Stimulated activated CD8-positive, alpha-beta memory T cell treated with anti-CD3 and anti-CD28 coated beads, Interleukin-15, amount 100 ng/mL, for 24 hours (primary cell): ENCODE measurements around the gene ZBTB48.

ENCODE experiments used
- DNase-seq: peaks from one replicate; pipeline ENCODE4 v3.0.0-alpha.2; 2020; ENCODE audit warnings: low read depth

ZBTB48 gene

GRCh38 chr1:6574025-6574620 is 5.7 kb upstream of the ZBTB48 start:
- DNase-seq = no peak

GRCh38 chr1:6574818-6575217 is 5.0 kb upstream of the ZBTB48 start:
- no peak for DNase-seq

GRCh38 chr1:6577831-6578525 is 1.8 kb upstream of the ZBTB48 start:
- DNase-seq = no peak

- DNase-seq = no peak
Measured at GRCh38 chr1:6578624-6579373, 995 bp upstream of the ZBTB48 start.

GRCh38 chr1:6580119-6580592 is 362 bp downstream of the ZBTB48 start:
- no peak for DNase-seq

GRCh38 chr1:6580593-6581409 is 1.0 kb downstream of the ZBTB48 start:
- DNase-seq = no peak

GRCh38 chr1:6581561-6582305 is 1.9 kb downstream of the ZBTB48 start:
- no peak for DNase-seq

- DNase-seq = no peak
Measured at GRCh38 chr1:6582370-6582769, 2.6 kb downstream of the ZBTB48 start.

GRCh38 chr1:6584126-6585080 is 4.6 kb downstream of the ZBTB48 start:
- DNase-seq = no peak

GRCh38 chr1:6585081-6585722 is 5.4 kb downstream of the ZBTB48 start:
- no peak for DNase-seq

- no peak for DNase-seq
Measured at GRCh38 chr1:6585841-6586240, 6.0 kb downstream of the ZBTB48 start.

- DNase-seq = no peak
Measured at GRCh38 chr1:6586404-6586816, 6.6 kb downstream of the ZBTB48 start.

- DNase-seq = no peak
Measured at GRCh38 chr1:6587261-6588005, 7.6 kb downstream of the ZBTB48 start.

GRCh38 chr1:6588128-6588892 is 8.5 kb downstream of the ZBTB48 start:
- no peak for DNase-seq

- no peak for DNase-seq
Measured at GRCh38 chr1:6588893-6589520, 9.2 kb downstream of the ZBTB48 start.

GRCh38 chr1:6590046-6590445 is 10.3 kb downstream of the ZBTB48 start:
- DNase-seq = no peak

- no peak for DNase-seq
Measured at GRCh38 chr1:6591222-6591621, 11.4 kb downstream of the ZBTB48 start.

- DNase-seq = no peak
Measured at GRCh38 chr1:6591644-6592043, 11.8 kb downstream of the ZBTB48 start.
